Neuronal stem cell (in vitro differentiated cells): ENCODE results near the gene SLFN13.
A peak's percentile ranks its signal among the peaks of the same experiment; 100 is the strongest.

Experiments used
- DNase-seq: peaks from one replicate; pipeline ENCODE4 v3.0.0-alpha.2; 2013; ENCODE audit warnings: low spot score
- H2AFZ ChIP-seq: one replicate; pipeline ENCODE4 v1.6.1; 2013; ENCODE audit warnings: mild to moderate bottlenecking, low read length, inconsistent platforms
- H2AK5ac ChIP-seq: 2 replicates; pipeline ENCODE4 v1.6.1; 2013; ENCODE audit warnings: low read depth, mild to moderate bottlenecking, inconsistent platforms, low read length, moderate library complexity, mixed read lengths
- H2BK120ac ChIP-seq: 2 replicates; pipeline ENCODE4 v1.6.1; 2013; ENCODE audit warnings: low read depth, mild to moderate bottlenecking, inconsistent platforms, low read length, moderate library complexity, mixed read lengths
- H2BK12ac ChIP-seq: one replicate; pipeline ENCODE4 v1.6.1; 2013; ENCODE audit warnings: low read length, inconsistent platforms
- H2BK15ac ChIP-seq: 2 replicates; pipeline ENCODE4 v1.6.1; 2013; ENCODE audit warnings: mild to moderate bottlenecking, low read length, inconsistent platforms, mixed read lengths
- H2BK5ac ChIP-seq: one replicate; pipeline ENCODE4 v1.6.1; 2013; ENCODE audit warnings: inconsistent platforms, mild to moderate bottlenecking, low read length, moderate library complexity
- H3K14ac ChIP-seq: one replicate; pipeline ENCODE4 v1.6.1; 2013; ENCODE audit warnings: low read length, inconsistent platforms
- H3K18ac ChIP-seq: 2 replicates; pipeline ENCODE4 v1.6.1; 2013; ENCODE audit warnings: low read length, inconsistent platforms
- H3K23ac ChIP-seq: 2 replicates; pipeline ENCODE4 v1.6.1; 2013; ENCODE audit warnings: low read depth, mild to moderate bottlenecking, mixed read lengths, low read length, inconsistent platforms; ENCODE audit not compliant: poor library complexity
- H3K27ac ChIP-seq: replicated peaks from 3 replicates; pipeline ENCODE4 v1.5.1; 2013; ENCODE audit warnings: low read length, inconsistent platforms
- H3K27me3 ChIP-seq, 3 experiments: 2 replicates each; pipeline ENCODE4 v1.6.1; 2013; ENCODE audit warnings: low read length in 3 of 3, mild to moderate bottlenecking in 2 of 3, inconsistent platforms in 1 of 3, low read depth in 1 of 3, mixed read lengths in 1 of 3, moderate library complexity in 1 of 3; ENCODE audit not compliant: control insufficient read depth in 3 of 3, insufficient read depth in 3 of 3
- H3K36me3 ChIP-seq, 2 donors: replicated peaks in 1 of 2; 2 replicates each; pipeline ENCODE4 v1.6.1; 2013; ENCODE audit warnings: low read length in 2 of 2; ENCODE audit not compliant: control insufficient read depth in 2 of 2, insufficient read depth in 2 of 2
- H3K4ac ChIP-seq: 2 replicates; pipeline ENCODE4 v1.6.1; 2013; ENCODE audit warnings: inconsistent platforms, mild to moderate bottlenecking, low read length, moderate library complexity
- H3K4me1 ChIP-seq, 2 donors: 1 replicate in 1 of 2; 2 replicates in 1 of 2; pipeline ENCODE4 v1.6.1; 2013; ENCODE audit warnings: low read length in 2 of 2, low read depth in 1 of 2; ENCODE audit not compliant: control insufficient read depth in 2 of 2, insufficient read depth in 1 of 2
- H3K4me2 ChIP-seq: one replicate; pipeline ENCODE4 v1.6.1; 2013; ENCODE audit warnings: mild to moderate bottlenecking, low read length, inconsistent platforms; ENCODE audit not compliant: insufficient read depth, poor library complexity, severe bottlenecking
- H3K4me3 ChIP-seq, 2 donors: 2 replicates each; pipeline ENCODE4 v1.5.1; 2013; ENCODE audit warnings: low read length in 2 of 2, mild to moderate bottlenecking in 2 of 2, inconsistent platforms in 1 of 2, moderate library complexity in 1 of 2
- H3K79me1 ChIP-seq: one replicate; pipeline ENCODE4 v1.6.1; 2013; ENCODE audit warnings: low read depth, mild to moderate bottlenecking, inconsistent platforms, low read length, moderate library complexity
- H3K9ac ChIP-seq: one replicate; pipeline ENCODE4 v1.6.1; 2013; ENCODE audit warnings: mild to moderate bottlenecking, low read depth, low read length, inconsistent platforms; ENCODE audit not compliant: poor library complexity
- H3K9me3 ChIP-seq, 2 donors: replicated peaks in 1 of 2; 2 replicates each; pipeline versions ENCODE3 to v1.6.1; 2013; ENCODE audit warnings: low read length in 2 of 2, mild to moderate bottlenecking in 2 of 2, inconsistent platforms in 1 of 2, low read depth in 1 of 2, mixed read lengths in 1 of 2, moderate library complexity in 1 of 2; ENCODE audit not compliant: control insufficient read depth in 2 of 2, insufficient read depth in 1 of 2
- H4K8ac ChIP-seq: one replicate; pipeline ENCODE4 v1.6.1; 2013; ENCODE audit warnings: low read depth, mild to moderate bottlenecking, inconsistent platforms, low read length, moderate library complexity
- H4K91ac ChIP-seq: one replicate; pipeline ENCODE4 v1.6.1; 2013; ENCODE audit warnings: low read length, low read depth, mild to moderate bottlenecking, inconsistent platforms; ENCODE audit not compliant: poor library complexity
- WGBS, 2 donors: extraction: QIAGEN DNeasy Blood & Tissue Kit; methylation state at CpG; one replicate each; pipeline ENCODE4 v1.1.7; 2013; ENCODE audit warnings: missing lambda C conversion rate in 2 of 2, mixed read lengths in 1 of 2; ENCODE audit not compliant: insufficient read length in 2 of 2, insufficient replicate concordance in 1 of 2; ENCODE audit errors: extremely low coverage in 2 of 2; 5-methylcytosine and 5-hydroxymethylcytosine counted together

Gene SLFN13

GRCh38 chr17:35414247-35414646 is 34.3 kb downstream of the SLFN13 start:
- H3K27ac ChIP-seq = no peak overlapping the region
- H4K91ac ChIP-seq = no peak overlapping the region
- H3K4me3 ChIP-seq = no peak overlapping the region
- no peak overlapping the region for H2AFZ ChIP-seq
- peaks cover 0 to 19% of the 10 kb centered on the region in 2 donors for H3K36me3 ChIP-seq
- no peak overlapping the region for H2BK5ac ChIP-seq
- no peak overlapping the region for H3K4me2 ChIP-seq
- H3K4me1 ChIP-seq = no peaks in the 10 kb centered on the region
- DNase-seq = no peak
- no peaks in the 10 kb centered on the region for H3K79me1 ChIP-seq
- no peaks in the 10 kb centered on the region for H3K9me3 ChIP-seq
- no peak overlapping the region for H2BK12ac ChIP-seq
- H2BK15ac ChIP-seq = no peak overlapping the region
- no CpG with 5 or more reads among the region's 1 CpG for WGBS, 2 donors
- no peak overlapping the region for H3K4ac ChIP-seq
- H3K18ac ChIP-seq = no peak overlapping the region
- no peak overlapping the region for H3K14ac ChIP-seq
- H3K9ac ChIP-seq = no peak overlapping the region
- no peaks in the 10 kb centered on the region for H3K27me3 ChIP-seq
- no peak overlapping the region for H3K23ac ChIP-seq
- H4K8ac ChIP-seq = no peak overlapping the region
- no peak overlapping the region for H2BK120ac ChIP-seq
- H2AK5ac ChIP-seq = no peak overlapping the region

DNA sequence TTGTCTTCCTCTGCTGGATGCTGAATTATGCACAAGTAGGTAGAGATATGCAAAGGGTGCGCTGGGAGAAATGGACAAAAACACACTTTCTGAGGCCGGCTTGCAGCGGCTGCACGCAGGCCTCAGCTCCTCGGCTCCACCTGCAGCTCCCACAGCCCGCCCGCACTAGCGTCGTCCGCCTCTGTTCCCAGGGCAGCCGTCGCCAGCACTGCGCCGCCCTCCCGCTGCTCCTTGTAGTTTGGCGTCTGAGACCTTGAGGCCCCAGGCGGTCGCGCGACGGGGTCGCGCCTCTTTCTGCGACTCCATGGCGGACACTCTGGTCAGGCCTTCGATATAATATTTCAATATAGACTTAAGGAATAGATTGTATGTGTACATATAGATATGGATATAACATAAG is 41.0 kb downstream of the SLFN13 start:
- Histone ChIP-seq H3K36me3 (peaks cover 0 to 20% of the 10 kb centered on the region in 2 donors), H3K18ac (no peak overlapping the region), H4K8ac (no peak overlapping the region), H2BK15ac (no peak overlapping the region), H3K14ac (no peak overlapping the region), H2BK5ac (no peak overlapping the region), H3K4me3 (no peak overlapping the region), H3K4ac (no peak overlapping the region), H2BK120ac (no peak overlapping the region), H2AFZ (no peak overlapping the region), H3K27ac (no peak overlapping the region), H3K9ac (no peak overlapping the region), H3K9me3 (peaks cover 0 to 2% of the 10 kb centered on the region in 2 donors), H3K4me2 (no peak overlapping the region), H2BK12ac (no peak overlapping the region), H3K27me3 (no peaks in the 10 kb centered on the region), H4K91ac (no peak overlapping the region), H3K4me1 (no peaks in the 10 kb centered on the region), H3K79me1 (no peaks in the 10 kb centered on the region), H2AK5ac (no peak overlapping the region), H3K23ac (peak overlapping the region; percentile 80)
- DNase-seq = no peak
- WGBS, 2 donors = no CpG with 5 or more reads among the region's 26 CpGs

GRCh38 chr17:35406568-35406967 is 42.0 kb downstream of the SLFN13 start:
- WGBS, 2 donors = no CpG with 5 or more reads among the region's 1 CpG
- Histone ChIP-seq H2AFZ (no peak overlapping the region), H3K27me3 (no peaks in the 10 kb centered on the region), H3K4me3 (no peak overlapping the region), H3K4me1 (no peaks in the 10 kb centered on the region), H3K27ac (no peak overlapping the region), H2BK120ac (no peak overlapping the region), H3K4me2 (no peak overlapping the region), H3K79me1 (no peaks in the 10 kb centered on the region), H3K14ac (no peak overlapping the region), H3K23ac (no peak overlapping the region), H3K4ac (no peak overlapping the region), H2BK12ac (no peak overlapping the region), H3K36me3 (peaks cover 0 to 19% of the 10 kb centered on the region in 2 donors), H2BK15ac (no peak overlapping the region), H4K91ac (no peak overlapping the region), H2BK5ac (no peak overlapping the region), H3K9me3 (peaks cover 0 to 2% of the 10 kb centered on the region in 2 donors), H2AK5ac (no peak overlapping the region), H4K8ac (no peak overlapping the region), H3K18ac (no peak overlapping the region), H3K9ac (no peak overlapping the region)
- no peak for DNase-seq

DNA sequence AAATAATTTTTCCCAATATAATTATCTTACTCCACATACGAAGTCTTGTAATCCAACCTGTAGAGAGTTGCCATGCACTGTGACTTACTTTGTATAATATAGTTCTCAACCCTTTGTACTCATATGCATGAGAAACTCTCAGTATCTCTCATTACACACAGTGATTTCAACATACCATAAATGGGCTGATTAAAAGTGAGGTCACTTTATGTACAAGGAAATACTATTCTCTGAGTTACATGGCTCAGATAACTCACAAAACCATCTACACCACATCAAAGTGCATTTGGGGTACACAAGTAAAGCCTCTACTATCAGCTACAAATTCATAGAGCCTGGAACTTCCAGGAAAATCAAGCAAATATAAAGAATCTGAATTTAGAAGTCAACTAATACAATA is 44.2 kb downstream of the SLFN13 start:
- H2BK12ac ChIP-seq = no peak overlapping the region
- peaks cover 0 to 6% of the 10 kb centered on the region in 2 donors for H3K9me3 ChIP-seq
- H4K8ac ChIP-seq = no peak overlapping the region
- no peak overlapping the region for H3K23ac ChIP-seq
- no peaks in the 10 kb centered on the region for H3K4me1 ChIP-seq
- no peak overlapping the region for H3K4me3 ChIP-seq
- H3K4me2 ChIP-seq = no peak overlapping the region
- H3K27ac ChIP-seq = no peak overlapping the region
- no peaks in the 10 kb centered on the region for H3K79me1 ChIP-seq
- peaks cover 0 to 10% of the 10 kb centered on the region in 2 donors for H3K36me3 ChIP-seq
- H3K27me3 ChIP-seq = no peaks in the 10 kb centered on the region
- no peak overlapping the region for H3K18ac ChIP-seq
- H3K4ac ChIP-seq = no peak overlapping the region
- H3K9ac ChIP-seq = no peak overlapping the region
- no peak overlapping the region for H2BK120ac ChIP-seq
- H2AK5ac ChIP-seq = no peak overlapping the region
- H2BK15ac ChIP-seq = no peak overlapping the region
- no peak for DNase-seq
- no CpG with 5 or more reads among the region's 1 CpG for WGBS, 2 donors
- no peak overlapping the region for H2BK5ac ChIP-seq
- no peak overlapping the region for H4K91ac ChIP-seq
- no peak overlapping the region for H2AFZ ChIP-seq
- no peak overlapping the region for H3K14ac ChIP-seq
